ENCODE measurements around the gene KTI12.
A peak's percentile ranks its signal among the peaks of the same experiment; 100 is the strongest.

The KTI12 gene

DNA sequence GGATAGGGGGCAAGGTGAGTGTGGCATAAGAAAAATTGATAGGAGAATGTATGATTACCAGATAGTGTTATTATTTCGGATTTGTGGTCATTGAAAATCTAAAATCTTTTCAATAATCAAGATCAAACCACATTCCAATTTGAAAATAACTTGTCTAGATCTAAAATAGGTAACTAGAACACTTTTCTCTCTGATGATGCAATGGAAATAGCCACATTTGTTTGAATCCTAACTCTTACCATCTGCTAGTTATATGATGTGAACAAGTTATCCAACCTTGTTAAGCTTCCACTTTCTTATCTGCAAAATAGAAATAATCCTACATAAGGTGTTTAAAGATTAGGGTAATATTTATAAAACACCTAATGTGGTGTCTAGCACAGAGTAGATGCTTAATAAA, 26.3 kb upstream of the KTI12 start:
- Histone ChIP-seq H3K4me3 (ENCODE audit: insufficient read length, low read depth) (no peak overlapping the region), H3K4me1 (ENCODE audit: insufficient read depth, insufficient read length) (no peaks in the 10 kb centered on the region), H3K9ac (ENCODE audit: insufficient read length, low read depth) (no peak overlapping the region), H3K27me3 (ENCODE audit: insufficient read depth, insufficient read length) (no peaks in the 10 kb centered on the region), H3K9me3 (ENCODE audit: insufficient read depth, low read length) (no peaks in the 10 kb centered on the region), H3K36me3 (ENCODE audit: insufficient read depth, insufficient read length, low read length) (peaks cover 46% of the 10 kb centered on the region)
- no peak for DNase-seq (ENCODE audit: low read depth, low spot score)
- TF ChIP-seq ZNF274 (IDR thresholded peaks at IDR 0.05; ENCODE audit: low read depth, low read length), result no peak
- no peak for TF ChIP-seq SUZ12 (IDR thresholded peaks at IDR 0.05; ENCODE audit: extremely low read depth, insufficient read depth, insufficient read length)
- no peak for TF ChIP-seq YY1 (IDR thresholded peaks at IDR 0.05; ENCODE audit: insufficient read depth, insufficient read length)

- H3K4me1 ChIP-seq (ENCODE audit: insufficient read depth, insufficient read length), result no peaks in the 10 kb centered on the region
- H3K9me3 ChIP-seq (ENCODE audit: insufficient read depth, low read length), result no peaks in the 10 kb centered on the region
- no peak for DNase-seq (ENCODE audit: low read depth, low spot score)
- TF ChIP-seq ZNF274 (IDR thresholded peaks at IDR 0.05; ENCODE audit: low read depth, low read length) (no peak), YY1 (IDR thresholded peaks at IDR 0.05; ENCODE audit: insufficient read depth, insufficient read length) (no peak), SUZ12 (IDR thresholded peaks at IDR 0.05; ENCODE audit: extremely low read depth, insufficient read depth, insufficient read length) (no peak)
- H3K9ac ChIP-seq (ENCODE audit: insufficient read length, low read depth), result no peak overlapping the region
- no peak overlapping the region for H3K4me3 ChIP-seq (ENCODE audit: insufficient read length, low read depth)
- no peaks in the 10 kb centered on the region for H3K27me3 ChIP-seq (ENCODE audit: insufficient read depth, insufficient read length)
- peaks cover 41% of the 10 kb centered on the region for H3K36me3 ChIP-seq (ENCODE audit: insufficient read depth, insufficient read length, low read length)
Measured at GRCh38 chr1:52059321-52059720, 25.7 kb upstream of the KTI12 start.

- TF ChIP-seq YY1 (IDR thresholded peaks at IDR 0.05; ENCODE audit: insufficient read depth, insufficient read length), result no peak
- TF ChIP-seq SUZ12 (IDR thresholded peaks at IDR 0.05; ENCODE audit: extremely low read depth, insufficient read depth, insufficient read length), result no peak
- no peak for TF ChIP-seq ZNF274 (IDR thresholded peaks at IDR 0.05; ENCODE audit: low read depth, low read length)
- H3K4me1 ChIP-seq (ENCODE audit: insufficient read depth, insufficient read length), result no peaks in the 10 kb centered on the region
- no peak overlapping the region for H3K9ac ChIP-seq (ENCODE audit: insufficient read length, low read depth)
- H3K9me3 ChIP-seq (ENCODE audit: insufficient read depth, low read length), result no peaks in the 10 kb centered on the region
- H3K4me3 ChIP-seq (ENCODE audit: insufficient read length, low read depth), result peak overlapping the region; percentile 89
- H3K36me3 ChIP-seq (ENCODE audit: insufficient read depth, insufficient read length, low read length), result peaks cover 27% of the 10 kb centered on the region
- DNase-seq (ENCODE audit: low read depth, low spot score), result no peak
- no peaks in the 10 kb centered on the region for H3K27me3 ChIP-seq (ENCODE audit: insufficient read depth, insufficient read length)
Measured at GRCh38 chr1:52057876-52058415, 24.3 kb upstream of the KTI12 start.

DNA sequence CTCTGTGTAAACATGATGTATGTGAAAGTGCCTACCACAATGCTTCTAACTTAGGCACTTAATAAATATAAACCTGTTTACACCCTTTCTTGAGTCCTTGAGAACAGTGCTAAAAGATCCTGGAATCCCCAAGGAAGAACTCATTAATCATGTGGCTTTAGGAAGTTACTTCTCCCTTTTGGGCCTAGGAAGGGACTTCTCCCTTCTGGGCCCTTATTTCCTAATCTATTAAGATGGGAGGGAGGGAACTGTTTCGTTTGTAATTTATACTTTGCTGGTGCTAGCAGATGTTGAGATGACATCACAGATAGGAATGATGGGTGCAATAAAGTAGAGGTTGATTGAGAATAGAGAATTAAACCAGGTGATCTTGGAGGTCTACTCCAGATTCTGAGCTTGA, 23.6 kb upstream of the KTI12 start:
- H3K27me3 ChIP-seq (ENCODE audit: insufficient read depth, insufficient read length), result no peaks in the 10 kb centered on the region
- H3K4me1 ChIP-seq (ENCODE audit: insufficient read depth, insufficient read length), result no peaks in the 10 kb centered on the region
- TF ChIP-seq SUZ12 (IDR thresholded peaks at IDR 0.05; ENCODE audit: extremely low read depth, insufficient read depth, insufficient read length) (no peak), YY1 (IDR thresholded peaks at IDR 0.05; ENCODE audit: insufficient read depth, insufficient read length) (no peak), ZNF274 (IDR thresholded peaks at IDR 0.05; ENCODE audit: low read depth, low read length) (no peak)
- peak overlapping the region; percentile 89 for H3K9ac ChIP-seq (ENCODE audit: insufficient read length, low read depth)
- no peak for DNase-seq (ENCODE audit: low read depth, low spot score)
- H3K36me3 ChIP-seq (ENCODE audit: insufficient read depth, insufficient read length, low read length), result peaks cover 26% of the 10 kb centered on the region
- no peaks in the 10 kb centered on the region for H3K9me3 ChIP-seq (ENCODE audit: insufficient read depth, low read length)
- H3K4me3 ChIP-seq (ENCODE audit: insufficient read length, low read depth), result peak overlapping the region; percentile 89

GRCh38 chr1:52056937-52057231, 23.3 kb upstream of the KTI12 start:
- Histone ChIP-seq H3K27me3 (ENCODE audit: insufficient read depth, insufficient read length) (no peaks in the 10 kb centered on the region), H3K4me1 (ENCODE audit: insufficient read depth, insufficient read length) (no peaks in the 10 kb centered on the region), H3K9ac (ENCODE audit: insufficient read length, low read depth) (peak overlapping the region; percentile 89), H3K4me3 (ENCODE audit: insufficient read length, low read depth) (peak overlapping the region; percentile 89), H3K36me3 (ENCODE audit: insufficient read depth, insufficient read length, low read length) (peaks cover 29% of the 10 kb centered on the region), H3K9me3 (ENCODE audit: insufficient read depth, low read length) (no peaks in the 10 kb centered on the region)
- DNase-seq (ENCODE audit: low read depth, low spot score), result no peak
- no peak for TF ChIP-seq ZNF274 (IDR thresholded peaks at IDR 0.05; ENCODE audit: low read depth, low read length)
- TF ChIP-seq SUZ12 (IDR thresholded peaks at IDR 0.05; ENCODE audit: extremely low read depth, insufficient read depth, insufficient read length), result no peak
- no peak for TF ChIP-seq YY1 (IDR thresholded peaks at IDR 0.05; ENCODE audit: insufficient read depth, insufficient read length)

DNA sequence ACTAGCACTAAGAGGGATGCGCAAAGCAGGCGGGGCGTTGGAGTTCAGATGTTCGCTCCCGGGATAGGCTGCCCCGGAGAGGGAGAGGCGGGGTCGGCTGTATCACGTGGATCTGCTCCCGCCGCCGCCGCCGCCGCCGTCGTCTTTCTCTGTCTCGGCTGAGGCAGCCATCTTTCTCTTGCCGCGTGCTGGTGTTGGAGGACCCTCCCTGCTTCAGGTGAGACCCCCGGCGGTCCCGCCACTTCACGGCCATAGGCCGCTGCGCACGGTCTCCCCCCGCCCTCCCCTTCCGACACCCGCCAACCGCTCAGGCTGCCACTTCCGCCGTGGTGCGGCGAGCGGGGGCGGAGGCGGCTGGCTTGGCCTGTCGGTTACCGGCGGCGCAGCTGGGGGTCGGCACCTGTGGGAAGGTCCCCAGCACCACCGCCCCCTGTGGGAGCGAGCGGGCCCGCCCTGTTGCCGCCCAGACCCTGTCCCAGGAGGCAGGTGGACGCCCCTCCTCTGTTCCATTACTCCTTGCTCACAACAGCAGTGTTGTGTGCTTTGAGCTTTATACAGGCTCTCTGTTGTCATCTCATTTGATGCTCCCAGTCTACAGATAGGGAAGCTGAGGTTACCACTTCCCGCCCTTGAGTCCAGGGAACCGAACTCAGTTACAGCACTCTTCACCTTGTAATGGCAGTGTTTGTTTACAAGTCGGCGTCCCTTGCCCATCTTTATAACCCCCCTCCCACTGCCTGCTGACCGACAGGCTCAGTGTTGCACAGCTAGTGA, 22.7 kb upstream of the KTI12 start, which contains the start of gene BTF3L4:
Gene BTF3L4, plus strand, starts transcription at position 133 of the 774 bp plus-strand sequence. CDS start 3,553 bp downstream, outside the sequence.
- DNase-seq (ENCODE audit: low read depth, low spot score), result peak; percentile 97
- TF ChIP-seq YY1 (IDR thresholded peaks at IDR 0.05; ENCODE audit: insufficient read depth, insufficient read length), result peak; percentile 51
- no peak for TF ChIP-seq ZNF274 (IDR thresholded peaks at IDR 0.05; ENCODE audit: low read depth, low read length)
- no peak for TF ChIP-seq SUZ12 (IDR thresholded peaks at IDR 0.05; ENCODE audit: extremely low read depth, insufficient read depth, insufficient read length)
- Histone ChIP-seq H3K9ac (ENCODE audit: insufficient read length, low read depth) (peak within 1 kb of the TSS; percentile 94), H3K27me3 (ENCODE audit: insufficient read depth, insufficient read length) (no peaks in the 10 kb centered on the region), H3K4me1 (ENCODE audit: insufficient read depth, insufficient read length) (no peaks in the 10 kb centered on the region), H3K36me3 (ENCODE audit: insufficient read depth, insufficient read length, low read length) (peaks cover 33% of the 10 kb centered on the region), H3K4me3 (ENCODE audit: insufficient read length, low read depth) (peak within 1 kb of the TSS; percentile 89), H3K9me3 (ENCODE audit: insufficient read depth, low read length) (no peaks in the 10 kb centered on the region)

DNA sequence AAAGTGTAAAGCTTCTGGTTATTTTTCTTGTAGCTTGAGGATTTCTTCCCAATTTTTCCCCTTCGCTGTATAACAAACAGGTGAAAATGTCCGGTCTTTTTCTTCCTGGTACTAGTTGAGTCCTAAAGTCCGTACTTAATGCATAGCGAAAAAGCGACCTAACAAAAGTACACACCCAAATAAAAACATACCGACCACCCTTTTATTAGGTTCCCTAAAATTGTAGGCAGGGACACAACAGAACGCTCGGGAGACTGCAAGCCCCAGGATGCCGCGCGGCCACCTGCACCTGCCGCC, 22.2 kb upstream of the KTI12 start:
- Histone ChIP-seq H3K9me3 (ENCODE audit: insufficient read depth, low read length) (no peaks in the 10 kb centered on the region), H3K9ac (ENCODE audit: insufficient read length, low read depth) (peak overlapping the region; percentile 94), H3K4me1 (ENCODE audit: insufficient read depth, insufficient read length) (no peaks in the 10 kb centered on the region), H3K4me3 (ENCODE audit: insufficient read length, low read depth) (peak overlapping the region; percentile 89), H3K36me3 (ENCODE audit: insufficient read depth, insufficient read length, low read length) (peaks cover 31% of the 10 kb centered on the region), H3K27me3 (ENCODE audit: insufficient read depth, insufficient read length) (no peaks in the 10 kb centered on the region)
- TF ChIP-seq SUZ12 (IDR thresholded peaks at IDR 0.05; ENCODE audit: extremely low read depth, insufficient read depth, insufficient read length), result no peak
- TF ChIP-seq YY1 (IDR thresholded peaks at IDR 0.05; ENCODE audit: insufficient read depth, insufficient read length), result no peak
- TF ChIP-seq ZNF274 (IDR thresholded peaks at IDR 0.05; ENCODE audit: low read depth, low read length), result no peak
- DNase-seq (ENCODE audit: low read depth, low spot score), result no peak

All from NT2/D1 (cell line).